GM18909 (cell line): ENCODE measurements around the gene GRN.
A peak's percentile ranks its signal among the peaks of the same experiment; 100 is the strongest.

Experiments used
- ATAC-seq: cut with Tn5 transposase; IDR thresholded peaks from one replicate; pipeline ENCODE4 v1.9.1; 2021; ENCODE audit warnings: mild to moderate bottlenecking; ENCODE audit not compliant: unreplicated experiment, poor library complexity

The GRN gene

GRCh38 chr17:44344939-44345453 is at the start of gene GRN:
GRN (plus strand) TSS chr17:44345302; CDS start chr17:44349165, 3,863 bp downstream.
- peak; percentile 67 for ATAC-seq

DNA sequence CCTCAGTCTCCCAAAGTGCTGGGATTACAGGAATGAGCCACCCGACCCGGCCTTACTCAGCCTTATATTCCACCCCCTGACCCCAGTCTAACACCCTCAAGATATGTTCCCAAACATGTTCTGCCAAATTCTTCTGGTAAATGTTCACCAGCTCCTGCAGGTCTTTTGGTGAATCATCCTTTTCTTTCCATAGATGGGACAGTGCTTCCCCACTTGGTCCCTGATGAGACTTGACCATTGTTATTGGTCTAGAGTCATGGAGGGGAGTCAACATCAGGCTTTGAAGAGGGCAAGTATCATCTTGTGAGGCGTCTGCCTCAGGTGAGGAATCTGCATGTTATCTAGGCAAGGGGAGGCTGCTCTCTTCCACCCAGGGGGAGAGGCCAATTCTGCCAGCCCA is 47.1 kb upstream of the GRN start:
- no peak for ATAC-seq

DNA sequence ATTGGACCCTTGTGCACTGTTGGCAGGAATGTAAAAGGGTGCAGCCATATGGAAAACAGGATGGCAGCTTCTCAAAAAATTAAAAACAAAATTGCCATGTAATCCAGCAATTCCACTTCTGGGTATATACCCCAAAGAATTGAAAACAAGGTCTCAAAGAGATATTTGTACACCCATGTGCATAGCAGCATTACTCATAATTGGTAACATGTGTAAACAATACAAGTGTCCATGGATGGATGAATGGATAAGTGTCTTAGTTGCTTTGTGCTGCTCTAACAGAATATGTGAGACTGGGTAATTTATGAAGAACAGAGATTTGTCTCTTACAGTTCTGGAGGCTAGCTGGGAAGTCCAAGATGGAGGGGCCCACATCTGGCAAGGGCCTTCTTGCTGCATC is 40.5 kb upstream of the GRN start:
- no peak for ATAC-seq

DNA sequence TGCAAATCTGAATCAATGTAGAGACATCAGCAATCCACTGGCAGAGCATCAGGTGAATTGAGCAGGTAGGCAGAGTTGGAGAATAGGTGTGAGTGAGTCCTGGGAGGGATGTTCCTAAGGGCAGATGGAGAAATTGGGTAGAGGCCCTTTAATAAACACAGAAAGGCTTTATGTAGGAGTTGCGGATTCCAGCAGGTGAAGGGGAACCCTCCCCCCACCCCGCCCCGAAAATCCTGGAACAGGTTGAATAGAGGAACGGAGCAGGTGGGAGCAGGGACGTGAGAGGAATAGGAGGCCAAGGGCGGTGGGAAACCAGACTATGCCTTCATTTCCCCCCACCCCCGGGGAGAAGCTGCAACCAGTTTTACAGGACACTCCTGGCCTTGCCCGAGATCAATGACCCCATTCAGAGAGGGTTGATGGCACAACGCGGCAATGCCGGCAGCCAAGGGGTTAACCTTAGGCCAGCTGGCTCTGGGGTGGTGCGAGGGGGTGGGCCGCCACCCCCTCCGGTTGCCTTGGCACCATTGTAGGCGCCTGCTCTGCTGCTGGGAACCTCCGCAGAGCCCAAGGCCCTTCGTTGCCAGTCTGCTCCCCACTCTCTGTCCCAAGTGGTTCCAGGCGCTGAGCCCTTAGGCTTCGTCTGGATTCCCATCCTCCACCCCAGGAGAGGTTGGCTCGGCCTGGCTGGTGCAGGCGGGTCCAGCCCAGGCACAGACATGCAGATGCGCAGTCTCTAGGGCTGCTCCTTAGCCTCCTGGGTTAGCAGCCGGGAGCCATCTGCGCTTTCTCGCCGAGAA is 37.5 kb upstream of the GRN start:
- no peak for ATAC-seq

- no peak for ATAC-seq
Observed at GRCh38 chr17:44308320-44308818, 36.7 kb upstream of the GRN start, which contains the start of gene RUNDC3A. RUNDC3A (plus strand) TSS chr17:44308601; CDS start chr17:44308833, 232 bp downstream.

DNA sequence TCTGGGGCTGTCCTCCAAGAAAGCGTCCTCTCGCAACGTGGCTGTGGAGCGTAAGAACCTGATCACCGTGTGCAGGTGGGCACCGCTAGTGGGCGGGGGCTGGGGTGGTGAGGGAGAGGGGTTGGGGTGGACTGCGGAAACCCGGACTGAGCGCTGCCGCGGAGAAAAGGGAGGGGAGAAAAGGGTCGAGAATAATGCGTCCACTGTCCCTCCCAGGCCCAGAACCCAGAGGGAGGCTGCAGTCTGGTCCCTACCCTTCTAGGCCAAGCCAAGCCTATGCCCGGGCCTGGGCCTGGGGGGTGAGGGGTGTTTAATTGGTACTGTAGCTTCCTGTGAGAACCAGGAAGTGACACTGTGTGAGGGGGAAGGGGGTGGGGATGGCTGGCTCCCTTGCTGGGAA is 36.2 kb upstream of the GRN start:
- no peak for ATAC-seq

DNA sequence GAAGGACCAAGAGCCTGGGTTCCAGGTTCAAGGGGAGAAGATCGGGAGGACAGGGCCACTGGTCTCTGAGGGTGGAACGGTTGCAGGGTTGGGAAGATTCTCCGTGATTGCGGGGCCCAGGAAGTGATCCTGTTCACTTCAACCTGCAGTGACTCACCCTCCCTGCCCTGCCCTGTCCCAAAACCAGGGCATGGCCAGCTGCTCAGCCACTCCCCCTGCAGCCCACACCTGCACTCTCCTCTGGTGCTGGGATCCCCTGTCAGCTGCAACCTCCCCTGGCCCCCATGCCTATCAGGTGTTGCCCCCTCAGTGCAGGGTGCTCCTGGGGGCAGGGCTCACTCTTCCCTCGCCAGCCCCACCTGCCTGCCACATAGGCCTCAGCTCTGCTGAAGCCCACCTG is 35.6 kb upstream of the GRN start:
- ATAC-seq: no peak

GRCh38 chr17:44310188-44310587 is 34.9 kb upstream of the GRN start:
- no peak for ATAC-seq

- no peak for ATAC-seq
Observed at GRCh38 chr17:44310609-44311376, 34.3 kb upstream of the GRN start.

DNA sequence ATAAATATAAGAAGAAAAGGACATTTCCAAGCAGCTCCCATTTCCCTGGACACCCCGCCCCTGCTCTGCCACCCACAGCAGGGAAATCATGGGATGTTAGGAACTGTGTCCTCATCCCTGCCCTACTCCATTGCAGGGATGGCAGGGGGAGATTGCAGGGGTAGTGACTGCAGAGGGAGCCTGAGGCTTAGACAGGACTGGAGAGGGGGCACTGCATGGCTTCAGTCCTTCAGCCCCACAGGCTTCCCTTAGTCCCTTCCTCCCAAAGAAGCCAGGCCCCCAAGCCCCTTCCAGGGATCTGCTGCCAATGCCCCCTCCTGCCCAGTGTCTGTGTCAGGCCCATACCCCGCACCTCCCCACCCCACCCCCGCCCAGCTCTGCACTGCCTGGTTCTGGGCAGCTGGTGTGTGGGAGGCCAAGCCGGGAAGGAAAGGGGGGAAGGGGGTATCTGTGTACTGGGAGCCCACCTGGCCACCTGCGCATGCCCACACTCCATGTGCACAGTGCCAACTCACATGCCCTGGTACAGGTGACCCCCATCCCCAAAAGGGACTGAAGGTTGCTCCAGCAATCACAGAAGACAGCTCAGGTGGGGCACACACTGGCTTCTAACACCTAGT is 33.4 kb upstream of the GRN start:
- ATAC-seq: no peak

DNA sequence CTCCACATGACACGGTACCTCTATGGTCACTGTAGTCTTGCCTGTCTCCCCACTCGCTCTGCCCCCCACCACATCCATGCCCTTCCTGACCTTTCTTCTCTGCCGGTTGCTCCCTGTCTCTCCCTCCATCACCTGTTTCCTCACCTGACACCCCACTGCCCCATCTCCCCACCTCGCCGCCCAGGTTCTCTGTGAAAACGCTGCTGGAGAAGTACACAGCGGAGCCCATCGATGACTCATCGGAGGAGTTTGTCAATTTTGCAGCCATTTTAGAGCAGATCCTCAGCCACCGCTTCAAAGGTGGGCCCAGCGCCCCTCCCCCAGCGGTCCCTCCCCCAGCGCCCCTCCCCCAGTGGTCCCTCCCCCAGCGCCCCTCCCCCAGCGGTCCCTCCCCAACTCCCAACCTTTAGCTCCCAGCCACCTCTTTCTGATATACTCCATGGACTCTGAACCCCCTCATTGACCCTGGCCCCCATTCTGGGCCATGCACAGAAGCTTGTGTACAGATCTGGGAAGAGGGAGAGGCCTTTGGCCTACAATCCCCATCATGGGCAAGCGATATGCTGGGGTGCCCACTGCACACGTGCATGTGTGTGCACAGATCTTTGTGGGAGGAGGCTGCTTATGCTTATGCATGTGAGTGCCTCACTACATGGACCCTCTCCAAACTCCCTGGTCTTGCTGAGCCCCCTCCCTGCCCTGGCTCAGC is 32.6 kb upstream of the GRN start:
- ATAC-seq: no peak

- no peak for ATAC-seq
Observed at GRCh38 chr17:44314031-44314430, 31.1 kb upstream of the GRN start.

GRCh38 chr17:44314524-44314868 is 30.6 kb upstream of the GRN start:
- ATAC-seq: no peak

DNA sequence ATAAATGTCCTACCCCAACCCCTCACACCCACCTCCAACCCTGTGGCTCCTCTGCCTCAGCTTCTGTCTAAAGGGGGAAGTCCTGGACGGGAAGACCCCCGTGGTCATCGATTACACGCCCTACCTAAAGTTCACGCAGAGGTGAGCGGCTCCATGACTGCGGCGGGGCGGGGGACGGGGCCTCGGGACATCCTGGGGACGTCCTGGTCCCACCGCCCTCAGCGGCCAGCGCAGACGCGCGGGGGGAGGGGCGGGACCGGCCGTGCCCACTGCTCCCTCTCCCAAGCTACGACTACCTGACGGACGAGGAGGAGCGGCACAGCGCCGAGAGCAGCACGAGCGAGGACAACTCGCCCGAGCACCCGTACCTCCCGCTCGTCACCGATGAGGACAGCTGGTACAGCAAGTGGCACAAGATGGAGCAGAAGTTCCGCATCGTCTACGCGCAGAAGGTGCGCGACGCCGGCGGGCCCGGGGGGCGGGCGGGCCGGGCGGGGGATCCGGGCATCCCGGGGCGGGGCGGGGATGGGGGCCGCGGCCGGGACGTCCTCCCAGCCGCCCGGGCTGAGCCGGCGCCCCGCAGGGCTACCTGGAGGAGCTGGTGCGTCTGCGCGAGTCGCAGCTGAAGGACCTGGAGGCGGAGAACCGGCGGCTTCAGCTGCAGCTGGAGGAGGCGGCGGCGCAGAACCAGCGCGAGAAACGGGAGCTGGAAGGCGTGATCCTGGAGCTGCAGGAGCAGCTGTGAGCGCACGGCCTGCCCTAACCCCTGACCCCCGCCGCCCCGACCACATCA is 30.0 kb upstream of the GRN start:
- ATAC-seq: no peak

- ATAC-seq: no peak
Observed at GRCh38 chr17:44315760-44316731, 29.1 kb upstream of the GRN start.

- ATAC-seq: no peak
Observed at GRCh38 chr17:44317545-44317944, 27.6 kb upstream of the GRN start.

- ATAC-seq: no peak
Observed at GRCh38 chr17:44318077-44318892, 26.8 kb upstream of the GRN start.
